GM13976 (cell line): ENCODE data around the gene ABI3BP.

Experiments
- DNase-seq: peaks from one replicate; pipeline ENCODE4 v3.0.0; 2012; ENCODE audit warnings: low spot score
- CTCF ChIP-seq: IDR thresholded peaks from 2 replicates; pipeline ENCODE4 v1.5.1; 2012; ENCODE audit warnings: borderline replicate concordance, mild to moderate bottlenecking; ENCODE audit not compliant: insufficient read depth; ENCODE audit errors: extremely low read depth, missing control alignments, control extremely low read depth
- in situ Hi-C: fragments of 300-500 bp; cut with MboI; formaldehyde crosslinking; loops from one replicate; pipeline ENCODE4 v1.12.0; 2022; ENCODE audit warnings: low sequenced_read_pairs, mixed read lengths, inconsistent platforms; ENCODE audit not compliant: unreplicated experiment

Gene ABI3BP

GRCh38 chr3:100912976-100913545, 80.2 kb downstream of the ABI3BP start:
- in situ Hi-C loops = no loop called here
- no peak for TF ChIP-seq CTCF
- DNase-seq = no peak

GRCh38 chr3:100912571-100912970, 80.7 kb downstream of the ABI3BP start:
- no peak for DNase-seq
- no peak for TF ChIP-seq CTCF
- in situ Hi-C loops = no loop called here

GRCh38 chr3:100911956-100912355, 81.3 kb downstream of the ABI3BP start:
- DNase-seq = no peak
- TF ChIP-seq CTCF = no peak
- in situ Hi-C loops = no loop called here

GRCh38 chr3:100910986-100911385, 82.2 kb downstream of the ABI3BP start:
- in situ Hi-C loops = no loop called here
- no peak for TF ChIP-seq CTCF
- no peak for DNase-seq

GRCh38 chr3:100902572-100902971, 90.6 kb downstream of the ABI3BP start:
- in situ Hi-C loops = no loop called here
- no peak for DNase-seq
- TF ChIP-seq CTCF = no peak

- no peak for DNase-seq
- in situ Hi-C loops = no loop called here
- no peak for TF ChIP-seq CTCF
Measured at GRCh38 chr3:100900671-100901335, 92.4 kb downstream of the ABI3BP start.
